Mesendoderm (in vitro differentiated cells): ENCODE measurements around the gene SLC8A1.

ENCODE experiments used
- DNase-seq: peaks from one replicate; pipeline ENCODE4 v3.0.0; 2013
- H2AK5ac ChIP-seq: 2 replicates; pipeline ENCODE4 v1.6.1; 2013; ENCODE audit warnings: low read length, inconsistent platforms
- H2BK120ac ChIP-seq: 2 replicates; pipeline ENCODE4 v1.6.1; 2013; ENCODE audit warnings: low read depth, mild to moderate bottlenecking, low read length, moderate library complexity, mixed read lengths
- H2BK15ac ChIP-seq: replicated peaks from 2 replicates; pipeline ENCODE4 v1.6.1; 2013; ENCODE audit warnings: low read depth, mild to moderate bottlenecking, moderate library complexity
- H2BK5ac ChIP-seq: 2 replicates; pipeline ENCODE4 v1.6.1; 2013; ENCODE audit warnings: low read length, inconsistent platforms
- H3K18ac ChIP-seq: 2 replicates; pipeline ENCODE4 v1.6.1; 2013; ENCODE audit warnings: mild to moderate bottlenecking, low read length, mixed read lengths
- H3K23ac ChIP-seq: one replicate; pipeline ENCODE4 v1.6.1; 2013; ENCODE audit warnings: low read length
- H3K27ac ChIP-seq: 2 replicates; pipeline ENCODE4 v1.5.1; 2013; ENCODE audit warnings: low read depth, mild to moderate bottlenecking, inconsistent platforms, low read length, moderate library complexity
- H3K27me3 ChIP-seq: 2 replicates; pipeline ENCODE4 v1.6.1; 2013; ENCODE audit warnings: low read length, control low read depth, mild to moderate bottlenecking, inconsistent platforms; ENCODE audit not compliant: insufficient read depth, poor library complexity
- H3K36me3 ChIP-seq: 2 replicates; pipeline ENCODE4 v1.6.1; 2013; ENCODE audit warnings: low read length, inconsistent platforms; ENCODE audit not compliant: control insufficient read depth, insufficient read depth
- H3K4ac ChIP-seq: one replicate; pipeline ENCODE4 v1.6.1; 2013; ENCODE audit warnings: low read depth, mild to moderate bottlenecking, low read length, moderate library complexity
- H3K4me1 ChIP-seq: 2 replicates; pipeline ENCODE4 v1.6.1; 2013; ENCODE audit warnings: low read depth, low read length, inconsistent platforms; ENCODE audit not compliant: control insufficient read depth
- H3K4me2 ChIP-seq: 2 replicates; pipeline ENCODE4 v1.6.1; 2013; ENCODE audit warnings: low read length
- H3K4me3 ChIP-seq: 2 replicates; pipeline ENCODE4 v1.5.1; 2013; ENCODE audit warnings: mild to moderate bottlenecking, low read length
- H3K56ac ChIP-seq: one replicate; pipeline ENCODE4 v1.6.1; 2013; ENCODE audit warnings: low read length
- H3K79me1 ChIP-seq: 2 replicates; pipeline ENCODE4 v1.6.1; 2013; ENCODE audit warnings: low read length, inconsistent platforms
- H3K79me2 ChIP-seq: 2 replicates; pipeline ENCODE4 v1.6.1; 2013; ENCODE audit warnings: mild to moderate bottlenecking, low read length; ENCODE audit not compliant: control insufficient read depth, insufficient read depth
- H3K9ac ChIP-seq: 2 replicates; pipeline ENCODE4 v1.6.1; 2013; ENCODE audit warnings: low read length, inconsistent platforms
- H4K5ac ChIP-seq: one replicate; pipeline ENCODE4 v1.6.1; 2013; ENCODE audit warnings: low read length
- H4K8ac ChIP-seq: one replicate; pipeline ENCODE4 v1.6.1; 2013; ENCODE audit warnings: low read depth, mild to moderate bottlenecking, control low read depth, low read length, moderate library complexity
- WGBS: extraction: QIAGEN DNeasy Blood & Tissue Kit; methylation state at CpG from one replicate; pipeline ENCODE4 v1.1.7; 2013; ENCODE audit warnings: low lambda C conversion rate, missing lambda C conversion rate; ENCODE audit not compliant: insufficient coverage; ENCODE audit errors: extremely low coverage; 5-methylcytosine and 5-hydroxymethylcytosine counted together

Gene SLC8A1

GRCh38 chr2:40230707-40231432 lies 221.0 kb downstream of the SLC8A1 start:
- Histone ChIP-seq H2BK15ac (no peak overlapping the region), H2BK120ac (no peak overlapping the region), H3K18ac (no peak overlapping the region), H3K79me1 (no peaks in the 10 kb centered on the region), H4K5ac (no peak overlapping the region), H3K4ac (no peak overlapping the region), H2BK5ac (no peak overlapping the region), H3K27ac (no peak overlapping the region), H3K4me1 (peaks cover 3% of the 10 kb centered on the region), H3K4me2 (no peak overlapping the region), H3K27me3 (no peaks in the 10 kb centered on the region), H3K79me2 (no peaks in the 10 kb centered on the region), H3K4me3 (no peak overlapping the region), H2AK5ac (no peak overlapping the region), H3K56ac (no peak overlapping the region), H3K36me3 (no peaks in the 10 kb centered on the region), H4K8ac (no peak overlapping the region), H3K23ac (no peak overlapping the region), H3K9ac (no peak overlapping the region)
- peak; percentile 67 for DNase-seq
- WGBS, result no CpG with 5 or more reads among the region's 3 CpGs

- H3K36me3 ChIP-seq, result no peaks in the 10 kb centered on the region
- H2BK5ac ChIP-seq, result no peak overlapping the region
- H3K4me3 ChIP-seq, result no peak overlapping the region
- no peak overlapping the region for H2BK15ac ChIP-seq
- peaks cover 3% of the 10 kb centered on the region for H3K4me1 ChIP-seq
- no peak overlapping the region for H4K5ac ChIP-seq
- no peak overlapping the region for H3K23ac ChIP-seq
- no peak overlapping the region for H2BK120ac ChIP-seq
- H3K4me2 ChIP-seq, result no peak overlapping the region
- no peak overlapping the region for H3K9ac ChIP-seq
- no peaks in the 10 kb centered on the region for H3K27me3 ChIP-seq
- peak; percentile 69 for DNase-seq
- H3K27ac ChIP-seq, result no peak overlapping the region
- no peaks in the 10 kb centered on the region for H3K79me1 ChIP-seq
- H2AK5ac ChIP-seq, result no peak overlapping the region
- no peak overlapping the region for H3K18ac ChIP-seq
- no peaks in the 10 kb centered on the region for H3K79me2 ChIP-seq
- WGBS, result no CpG with 5 or more reads among the region's 1 CpG
- no peak overlapping the region for H4K8ac ChIP-seq
- H3K56ac ChIP-seq, result no peak overlapping the region
- no peak overlapping the region for H3K4ac ChIP-seq
These were observed 221.7 kb downstream of the SLC8A1 start for GRCh38 chr2:40230186-40230585.

- Histone ChIP-seq H3K79me1 (no peaks in the 10 kb centered on the region), H3K27ac (no peak overlapping the region), H4K5ac (no peak overlapping the region), H3K4me3 (no peak overlapping the region), H3K27me3 (no peaks in the 10 kb centered on the region), H3K18ac (no peak overlapping the region), H3K4ac (no peak overlapping the region), H4K8ac (no peak overlapping the region), H3K23ac (no peak overlapping the region), H3K4me2 (no peak overlapping the region), H2BK120ac (no peak overlapping the region), H3K36me3 (no peaks in the 10 kb centered on the region), H3K4me1 (peaks cover 3% of the 10 kb centered on the region), H2BK5ac (no peak overlapping the region), H3K79me2 (no peaks in the 10 kb centered on the region), H2AK5ac (no peak overlapping the region), H3K56ac (no peak overlapping the region), H3K9ac (no peak overlapping the region), H2BK15ac (no peak overlapping the region)
- WGBS, result no CpG with 5 or more reads among the region's 3 CpGs
- no peak for DNase-seq
These were observed 223.6 kb downstream of the SLC8A1 start for GRCh38 chr2:40228310-40228709.

- Histone ChIP-seq H3K79me1 (no peaks in the 10 kb centered on the region), H3K4me3 (no peak overlapping the region)
- no CpG with 5 or more reads among the region's 4 CpGs for WGBS
These were observed 224.7 kb downstream of the SLC8A1 start for GRCh38 chr2:40227210-40227609.

GRCh38 chr2:40226637-40227036 lies 225.3 kb downstream of the SLC8A1 start:
- no peak overlapping the region for H3K4me3 ChIP-seq
- H3K79me2 ChIP-seq, result no peaks in the 10 kb centered on the region
- H3K27ac ChIP-seq, result no peak overlapping the region

More at GRCh38 chr2:40227210-40227609, 224.7 kb downstream of the SLC8A1 start:
- Histone ChIP-seq H2BK15ac (no peak overlapping the region), H3K9ac (no peak overlapping the region), H3K4me1 (peaks cover 3% of the 10 kb centered on the region), H3K56ac (no peak overlapping the region), H4K5ac (no peak overlapping the region), H4K8ac (no peak overlapping the region), H3K27me3 (no peaks in the 10 kb centered on the region), H3K4me2 (no peak overlapping the region), H2BK120ac (no peak overlapping the region), H2AK5ac (no peak overlapping the region), H3K4ac (no peak overlapping the region), H3K79me2 (no peaks in the 10 kb centered on the region), H2BK5ac (no peak overlapping the region), H3K36me3 (no peaks in the 10 kb centered on the region), H3K23ac (no peak overlapping the region), H3K27ac (no peak overlapping the region), H3K18ac (no peak overlapping the region)
- DNase-seq, result no peak

GRCh38 chr2:40225670-40226210 lies 226.2 kb downstream of the SLC8A1 start:
- no peak overlapping the region for H2AK5ac ChIP-seq
- H3K4ac ChIP-seq, result no peak overlapping the region
- no peaks in the 10 kb centered on the region for H3K79me1 ChIP-seq
- H2BK120ac ChIP-seq, result no peak overlapping the region
- no peak overlapping the region for H3K18ac ChIP-seq
- H3K79me2 ChIP-seq, result no peaks in the 10 kb centered on the region
- no CpG with 5 or more reads among the region's 2 CpGs for WGBS
- H3K4me3 ChIP-seq, result no peak overlapping the region
- DNase-seq, result peak; percentile 27
- H3K36me3 ChIP-seq, result no peaks in the 10 kb centered on the region
- no peak overlapping the region for H3K23ac ChIP-seq
- no peak overlapping the region for H2BK5ac ChIP-seq
- H3K56ac ChIP-seq, result no peak overlapping the region
- no peak overlapping the region for H2BK15ac ChIP-seq
- H3K4me1 ChIP-seq, result peaks cover 3% of the 10 kb centered on the region
- H4K5ac ChIP-seq, result no peak overlapping the region
- no peak overlapping the region for H3K27ac ChIP-seq
- no peaks in the 10 kb centered on the region for H3K27me3 ChIP-seq
- no peak overlapping the region for H4K8ac ChIP-seq
- H3K9ac ChIP-seq, result no peak overlapping the region
- no peak overlapping the region for H3K4me2 ChIP-seq

More at GRCh38 chr2:40226637-40227036, 225.3 kb downstream of the SLC8A1 start:
- H3K4me1 ChIP-seq, result peaks cover 3% of the 10 kb centered on the region
- H3K79me1 ChIP-seq, result no peaks in the 10 kb centered on the region
- no peaks in the 10 kb centered on the region for H3K36me3 ChIP-seq
- H2AK5ac ChIP-seq, result no peak overlapping the region
- no peak overlapping the region for H2BK120ac ChIP-seq
- no peak overlapping the region for H2BK5ac ChIP-seq
- H4K8ac ChIP-seq, result no peak overlapping the region
- H3K18ac ChIP-seq, result no peak overlapping the region
- H2BK15ac ChIP-seq, result no peak overlapping the region
- no peak overlapping the region for H3K56ac ChIP-seq
- H3K9ac ChIP-seq, result no peak overlapping the region
- H3K4ac ChIP-seq, result no peak overlapping the region
- H3K23ac ChIP-seq, result no peak overlapping the region
- no peak for DNase-seq
- H3K4me2 ChIP-seq, result no peak overlapping the region
- no peaks in the 10 kb centered on the region for H3K27me3 ChIP-seq
- no peak overlapping the region for H4K5ac ChIP-seq
